Neural progenitor cell (in vitro differentiated cells): ENCODE data around the gene FRA10AC1.

Experiments
- EZH2 ChIP-seq: fragments of 200-600 bp; sonication (generic); IDR thresholded peaks from 2 replicates; pipeline ENCODE4 v1.6.1; 2017; ENCODE audit warnings: antibody characterized with exemption, mild to moderate bottlenecking, moderate library complexity
- EZH2phosphoT487 ChIP-seq: fragments of 200-600 bp; sonication (generic); IDR thresholded peaks from 2 replicates; pipeline ENCODE4 v1.6.1; 2017; ENCODE audit warnings: antibody characterized with exemption
- TF ChIP-seq, protein P1 (sequence below): fragments of 200-600 bp; sonication (generic); IDR thresholded peaks from 2 replicates; pipeline ENCODE4 v1.5.1; 2017; ENCODE audit warnings: antibody characterized with exemption, mild to moderate bottlenecking

DNA sequence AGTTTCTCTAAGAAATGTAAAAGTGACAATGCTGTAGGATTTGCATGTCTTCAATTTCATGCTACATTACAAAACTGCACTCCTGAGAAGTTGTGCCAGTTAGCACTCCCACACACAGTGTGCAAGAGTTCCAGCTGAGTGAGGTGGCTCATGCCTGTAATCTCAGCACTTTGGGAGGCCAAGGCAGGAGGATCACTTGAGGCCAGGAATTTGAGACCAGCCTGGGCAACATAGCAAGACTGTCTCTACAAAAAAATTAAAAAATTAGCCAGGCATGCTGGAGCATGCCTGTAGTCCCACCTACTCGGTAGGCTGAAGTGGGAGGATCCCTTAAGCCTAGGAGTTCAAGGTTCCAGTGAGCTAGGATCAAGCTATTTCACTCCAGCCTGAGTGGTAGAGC lies 44.6 kb downstream of the FRA10AC1 start:
- TF ChIP-seq, protein P1, sequence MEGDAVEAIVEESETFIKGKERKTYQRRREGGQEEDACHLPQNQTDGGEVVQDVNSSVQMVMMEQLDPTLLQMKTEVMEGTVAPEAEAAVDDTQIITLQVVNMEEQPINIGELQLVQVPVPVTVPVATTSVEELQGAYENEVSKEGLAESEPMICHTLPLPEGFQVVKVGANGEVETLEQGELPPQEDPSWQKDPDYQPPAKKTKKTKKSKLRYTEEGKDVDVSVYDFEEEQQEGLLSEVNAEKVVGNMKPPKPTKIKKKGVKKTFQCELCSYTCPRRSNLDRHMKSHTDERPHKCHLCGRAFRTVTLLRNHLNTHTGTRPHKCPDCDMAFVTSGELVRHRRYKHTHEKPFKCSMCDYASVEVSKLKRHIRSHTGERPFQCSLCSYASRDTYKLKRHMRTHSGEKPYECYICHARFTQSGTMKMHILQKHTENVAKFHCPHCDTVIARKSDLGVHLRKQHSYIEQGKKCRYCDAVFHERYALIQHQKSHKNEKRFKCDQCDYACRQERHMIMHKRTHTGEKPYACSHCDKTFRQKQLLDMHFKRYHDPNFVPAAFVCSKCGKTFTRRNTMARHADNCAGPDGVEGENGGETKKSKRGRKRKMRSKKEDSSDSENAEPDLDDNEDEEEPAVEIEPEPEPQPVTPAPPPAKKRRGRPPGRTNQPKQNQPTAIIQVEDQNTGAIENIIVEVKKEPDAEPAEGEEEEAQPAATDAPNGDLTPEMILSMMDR = no peak
- TF ChIP-seq EZH2 (no peak), EZH2phosphoT487 (no peak)
